OCI-LY3 (cell line): ENCODE data around the gene SLC9A7.

Experiments
- EZH2phosphoT487 ChIP-seq: fragments of 200-600 bp; shearing (Covaris generic); IDR thresholded peaks from 2 replicates; pipeline ENCODE4 v1.6.1; 2018; ENCODE audit warnings: antibody characterized with exemption, mixed run types, low read depth
- TF ChIP-seq, protein P1 (sequence below): fragments of 200-600, 300-600 bp; sonication (generic); IDR thresholded peaks from 2 replicates; pipeline ENCODE4 v1.5.1; 2014; ENCODE audit warnings: antibody characterized with exemption, low read length, low read depth

DNA sequence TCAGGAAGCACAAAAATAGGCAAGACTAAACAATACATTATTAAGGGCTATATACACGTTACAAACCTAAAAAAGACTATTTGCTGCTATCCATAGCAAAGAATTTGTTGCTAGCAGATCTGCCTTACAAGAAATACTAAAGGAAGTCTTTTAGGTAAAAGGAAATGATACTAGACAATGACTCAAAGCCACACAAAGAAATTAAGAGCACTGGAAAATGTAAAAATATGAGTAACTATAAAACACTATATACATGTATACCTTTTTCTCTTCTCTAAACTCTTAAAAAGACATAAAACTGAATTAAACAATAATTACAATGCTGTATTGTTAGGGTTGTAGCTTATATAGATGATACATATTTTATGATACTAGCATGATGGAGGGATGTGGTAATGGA is 25.7 kb downstream of the SLC9A7 start:
- TF ChIP-seq, protein P1, sequence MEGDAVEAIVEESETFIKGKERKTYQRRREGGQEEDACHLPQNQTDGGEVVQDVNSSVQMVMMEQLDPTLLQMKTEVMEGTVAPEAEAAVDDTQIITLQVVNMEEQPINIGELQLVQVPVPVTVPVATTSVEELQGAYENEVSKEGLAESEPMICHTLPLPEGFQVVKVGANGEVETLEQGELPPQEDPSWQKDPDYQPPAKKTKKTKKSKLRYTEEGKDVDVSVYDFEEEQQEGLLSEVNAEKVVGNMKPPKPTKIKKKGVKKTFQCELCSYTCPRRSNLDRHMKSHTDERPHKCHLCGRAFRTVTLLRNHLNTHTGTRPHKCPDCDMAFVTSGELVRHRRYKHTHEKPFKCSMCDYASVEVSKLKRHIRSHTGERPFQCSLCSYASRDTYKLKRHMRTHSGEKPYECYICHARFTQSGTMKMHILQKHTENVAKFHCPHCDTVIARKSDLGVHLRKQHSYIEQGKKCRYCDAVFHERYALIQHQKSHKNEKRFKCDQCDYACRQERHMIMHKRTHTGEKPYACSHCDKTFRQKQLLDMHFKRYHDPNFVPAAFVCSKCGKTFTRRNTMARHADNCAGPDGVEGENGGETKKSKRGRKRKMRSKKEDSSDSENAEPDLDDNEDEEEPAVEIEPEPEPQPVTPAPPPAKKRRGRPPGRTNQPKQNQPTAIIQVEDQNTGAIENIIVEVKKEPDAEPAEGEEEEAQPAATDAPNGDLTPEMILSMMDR: no peak
- TF ChIP-seq EZH2phosphoT487: no peak
